ENCODE results near the gene STARD3NL.
"Not testable (repeated sequence)": the region's sequence is repeated elsewhere in the genome, so short reads cannot be mapped to it uniquely, and the experiment has no call there.

Gene STARD3NL

DNA sequence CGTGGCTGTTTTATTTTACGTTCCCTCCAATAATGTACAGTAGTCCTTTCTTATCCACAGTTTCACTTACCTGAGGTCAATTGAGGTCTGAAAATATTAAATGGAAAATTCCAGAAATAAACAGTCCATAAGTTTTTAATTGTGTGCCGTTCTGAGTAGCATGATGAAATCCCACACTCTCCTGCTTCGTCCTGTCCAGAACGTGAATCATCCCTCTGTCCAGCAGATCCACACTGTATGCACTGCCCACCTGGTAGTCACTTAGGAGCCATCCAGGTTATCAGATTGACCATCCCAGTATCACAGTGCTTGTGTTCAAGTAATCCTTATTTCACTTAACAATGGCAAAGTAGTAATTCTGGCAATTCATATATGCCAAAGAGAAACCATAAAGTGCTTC lies 46.3 kb downstream of the STARD3NL start:
- no peak for DNase-seq

DNA sequence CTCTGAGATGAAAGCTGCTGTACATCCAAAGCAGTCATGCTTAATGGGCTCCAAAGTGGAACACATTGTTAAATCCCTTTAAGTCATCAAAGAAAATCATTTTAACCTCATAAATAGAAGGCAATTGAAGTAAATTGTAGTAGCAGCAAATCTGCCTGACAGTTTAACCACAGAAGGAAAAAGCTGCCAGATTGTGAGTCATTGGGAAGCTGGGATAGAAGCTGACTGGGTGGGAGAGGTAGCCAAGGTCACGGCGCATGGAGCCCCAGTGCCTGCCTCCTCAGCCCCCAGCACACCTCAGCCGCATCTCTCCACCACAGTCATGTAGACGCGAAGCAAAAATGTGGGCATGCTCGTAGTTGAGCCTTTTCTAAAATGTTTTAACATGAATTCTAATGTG lies 51.3 kb downstream of the STARD3NL start:
- no peak for DNase-seq

DNA sequence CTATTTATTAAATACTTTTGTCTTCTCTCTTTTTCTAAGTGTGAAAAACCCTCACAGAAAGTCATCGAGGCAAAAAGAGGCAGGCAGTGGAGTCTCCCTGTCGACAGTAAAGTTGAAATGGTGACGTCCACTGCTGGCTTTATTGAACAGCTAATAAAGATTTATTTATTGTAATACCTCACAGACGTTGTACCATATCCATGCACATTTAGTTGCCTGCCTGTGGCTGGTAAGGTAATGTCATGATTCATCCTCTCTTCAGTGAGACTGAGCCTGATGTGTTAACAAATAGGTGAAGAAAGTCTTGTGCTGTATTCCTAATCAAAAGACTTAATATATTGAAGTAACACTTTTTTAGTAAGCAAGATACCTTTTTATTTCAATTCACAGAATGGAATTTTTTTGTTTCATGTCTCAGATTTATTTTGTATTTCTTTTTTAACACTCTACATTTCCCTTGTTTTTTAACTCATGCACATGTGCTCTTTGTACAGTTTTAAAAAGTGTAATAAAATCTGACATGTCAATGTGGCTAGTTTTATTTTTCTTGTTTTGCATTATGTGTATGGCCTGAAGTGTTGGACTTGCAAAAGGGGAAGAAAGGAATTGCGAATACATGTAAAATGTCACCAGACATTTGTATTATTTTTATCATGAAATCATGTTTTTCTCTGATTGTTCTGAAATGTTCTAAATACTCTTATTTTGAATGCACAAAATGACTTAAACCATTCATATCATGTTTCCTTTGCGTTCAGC lies 52.0 kb downstream of the STARD3NL start:
- DNase-seq, result no peak

DNA sequence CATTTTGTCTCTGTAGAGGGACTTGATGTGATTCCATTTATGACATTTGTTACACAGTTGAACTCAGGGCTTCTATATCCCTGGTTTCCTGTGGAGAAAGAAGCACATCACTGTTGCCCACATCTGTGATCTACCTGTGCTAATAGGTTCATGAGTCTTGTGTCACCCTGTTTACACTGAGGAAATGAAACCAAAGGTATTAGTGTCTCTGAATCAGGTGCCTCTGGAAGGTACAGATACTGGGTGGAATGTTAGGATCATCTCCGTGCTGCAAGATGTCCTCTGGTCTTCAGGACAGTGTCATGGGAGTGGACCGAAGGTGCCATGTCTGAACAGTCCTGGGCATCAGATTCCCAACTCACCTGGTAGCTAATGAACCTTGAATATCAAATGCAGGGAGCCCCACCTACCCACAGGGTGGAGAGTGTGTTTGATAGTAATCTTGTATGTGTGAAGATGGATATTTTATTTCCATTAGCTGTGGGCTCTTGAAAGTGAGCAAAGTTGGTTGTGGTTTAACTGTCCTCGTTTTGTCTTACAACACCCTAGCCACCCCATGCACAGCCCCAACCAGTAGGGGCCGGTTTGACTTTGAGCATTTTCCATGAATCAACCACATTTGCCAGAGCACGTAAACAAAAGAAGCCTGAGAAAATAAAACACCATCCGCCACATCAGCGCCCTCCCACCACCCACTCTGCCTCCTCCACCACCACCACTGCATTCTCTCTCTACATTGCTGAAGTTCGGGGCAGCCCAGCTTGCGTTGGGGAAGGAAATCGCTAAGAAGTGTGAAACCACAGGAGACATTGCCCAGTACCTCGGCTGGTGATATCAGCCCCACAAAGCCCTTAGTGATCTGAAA lies 54.7 kb downstream of the STARD3NL start:
- no peak for DNase-seq

DNA sequence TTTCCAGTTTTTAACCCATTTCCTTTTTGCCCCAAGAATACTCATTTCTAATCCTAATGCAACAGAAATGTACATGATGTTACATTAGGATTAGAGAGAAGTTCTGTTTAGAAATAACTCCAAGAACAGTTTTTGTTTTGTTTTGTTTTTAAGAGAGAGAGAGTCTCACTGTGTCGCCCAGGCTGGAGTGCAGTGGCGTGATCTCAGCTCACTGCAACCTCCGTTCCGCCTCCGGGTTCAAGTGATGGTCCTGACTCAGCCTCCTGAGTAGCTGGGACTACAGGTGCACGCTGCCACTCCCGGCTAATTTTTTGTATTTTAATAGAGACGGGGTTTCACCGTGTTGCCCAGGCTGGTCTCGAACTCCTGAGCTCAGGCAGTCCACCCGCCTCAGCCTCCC lies 56.7 kb downstream of the STARD3NL start:
- not testable (repeated sequence) for DNase-seq

DNA sequence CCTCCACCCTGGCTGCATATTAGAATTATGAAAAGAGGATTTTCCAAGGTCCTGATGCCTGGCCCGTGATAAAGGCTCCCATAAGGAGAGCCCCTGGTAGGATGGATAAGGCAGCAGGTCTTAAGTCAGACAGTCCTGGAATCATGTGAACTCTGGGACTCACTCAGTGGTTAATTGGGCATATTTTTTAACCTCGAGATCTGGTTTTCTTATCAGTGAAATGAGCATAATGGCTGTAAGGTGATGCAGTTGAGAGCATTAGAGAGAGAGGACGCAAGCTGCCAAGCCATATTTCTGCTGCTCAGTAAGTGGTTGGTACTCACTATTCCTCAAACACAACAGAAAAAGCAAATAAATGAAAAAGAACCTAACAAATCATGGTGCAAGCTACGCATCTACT lies 57.6 kb downstream of the STARD3NL start:
- DNase-seq, result no peak

DNA sequence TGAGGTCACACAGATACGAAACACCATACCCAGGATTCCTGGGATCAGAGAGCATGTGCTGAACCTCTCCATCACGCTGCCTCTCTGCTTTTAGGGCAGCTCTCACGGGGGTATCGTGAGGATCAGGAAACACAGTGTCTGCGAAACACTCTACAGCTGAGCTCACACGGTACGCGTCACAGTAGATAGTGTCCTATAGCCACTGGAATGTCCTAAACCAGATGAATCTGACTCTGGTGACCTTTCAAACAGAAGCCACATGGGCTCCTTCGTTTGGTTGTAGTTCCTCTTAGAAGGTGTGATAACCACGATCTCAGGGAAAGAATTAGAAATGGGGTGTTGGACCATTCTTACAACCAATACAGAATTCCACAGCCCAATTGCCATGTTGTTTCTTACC lies 61.1 kb downstream of the STARD3NL start:
- not testable (repeated sequence) for DNase-seq

DNA sequence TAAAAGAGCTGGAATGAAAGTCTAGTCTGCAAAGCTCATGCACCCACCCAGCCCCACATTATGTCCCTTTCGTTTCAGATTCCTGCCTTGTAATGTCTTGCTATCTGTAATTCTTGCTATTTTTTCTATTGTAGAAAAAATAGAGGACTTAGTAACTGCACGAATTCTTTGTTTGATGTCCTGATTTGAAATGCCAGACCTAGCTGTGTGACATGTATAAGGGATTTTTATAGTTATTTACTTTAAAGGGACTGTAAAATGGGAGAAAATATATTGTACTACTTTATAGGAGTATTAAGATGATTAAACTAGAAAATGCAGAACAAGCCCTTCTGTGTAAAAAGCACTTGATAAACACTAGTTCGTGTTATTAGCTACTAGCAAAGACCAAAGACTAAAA lies 63.0 kb downstream of the STARD3NL start:
- no peak for DNase-seq

DNA sequence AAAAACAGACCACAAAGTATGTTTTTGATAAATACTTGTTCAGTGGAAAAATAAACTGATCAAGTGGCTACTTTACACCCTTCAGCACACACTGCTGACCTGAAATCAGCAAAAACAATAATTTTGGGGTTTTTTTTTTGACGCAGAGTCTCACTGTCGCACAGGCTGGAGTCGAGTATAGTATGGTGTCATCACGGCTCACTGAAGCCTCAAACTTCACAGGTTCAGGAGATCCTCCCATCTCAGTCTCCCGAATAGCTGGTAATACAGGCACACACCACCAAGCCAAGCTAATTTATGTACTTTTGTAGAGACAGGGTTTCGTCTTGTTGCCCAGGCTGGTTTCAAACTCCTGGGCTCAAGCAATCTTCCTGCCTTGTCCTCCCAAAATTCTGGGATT lies 64.8 kb downstream of the STARD3NL start:
- DNase-seq, result no peak

DNA sequence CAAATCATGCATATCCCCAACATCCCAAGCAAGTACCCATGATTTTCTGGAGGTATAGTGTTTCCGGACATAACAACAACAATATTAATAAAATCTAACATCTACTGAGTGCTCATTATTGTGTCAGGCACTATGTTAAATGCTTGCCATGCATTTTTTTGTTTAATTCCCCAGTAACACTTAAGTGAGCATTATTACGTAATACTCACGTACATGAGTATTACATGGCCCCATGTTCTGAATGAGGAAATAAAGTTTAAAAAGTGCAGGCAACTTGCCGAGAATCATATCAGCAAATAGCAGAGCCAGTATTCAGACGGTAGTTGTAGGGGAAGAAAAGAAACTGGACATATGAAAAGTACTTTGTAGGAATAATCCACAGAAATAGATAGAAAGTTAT lies 65.3 kb downstream of the STARD3NL start:
- DNase-seq, result not testable (repeated sequence)

DNA sequence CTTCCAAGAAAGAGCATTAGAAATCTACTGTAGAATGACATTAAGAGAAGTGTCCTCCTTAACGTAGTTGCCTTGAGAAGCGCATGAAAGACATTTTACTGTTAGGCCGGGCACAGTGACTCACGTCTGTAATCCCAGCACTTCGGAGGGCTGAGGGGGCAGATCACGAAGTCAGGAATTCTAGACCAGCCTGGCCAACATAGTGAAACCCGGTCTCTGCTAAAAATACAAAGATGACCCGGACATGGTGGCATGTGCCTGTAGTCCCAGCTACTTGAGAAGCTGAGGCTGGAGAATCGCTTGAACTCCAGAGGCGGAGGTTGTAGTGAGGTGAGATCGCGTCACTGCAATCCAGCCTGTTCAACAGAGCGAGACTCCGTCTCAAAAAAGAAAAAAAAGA lies 66.5 kb downstream of the STARD3NL start:
- DNase-seq, result no peak

DNA sequence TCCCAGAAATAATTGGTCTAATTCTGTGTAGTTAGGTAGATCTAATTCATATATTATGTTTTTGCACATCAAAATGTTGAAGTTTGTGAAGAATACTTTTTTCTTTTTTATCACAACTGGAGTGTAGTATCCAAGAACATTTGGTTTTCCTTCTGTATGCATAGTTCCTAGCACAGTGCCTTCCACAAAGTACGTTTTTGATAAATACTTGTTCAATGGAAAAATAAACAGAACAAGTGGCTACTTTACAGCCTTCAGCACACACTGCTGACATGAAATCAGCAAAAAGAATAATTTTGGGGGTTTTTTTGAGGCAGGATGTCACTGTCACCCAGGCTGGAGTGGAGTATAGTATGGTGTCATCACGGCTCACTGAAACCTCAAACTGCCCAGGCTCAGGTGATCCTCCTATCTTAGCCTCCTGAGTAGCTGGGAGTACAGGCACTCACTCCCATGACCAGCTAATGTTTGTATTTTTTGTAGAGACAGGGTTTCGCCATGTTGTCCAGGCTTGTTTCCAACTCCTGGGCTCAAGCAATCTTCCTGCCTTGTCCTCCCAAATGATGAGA lies 67.4 kb downstream of the STARD3NL start:
- no peak for DNase-seq

DNA sequence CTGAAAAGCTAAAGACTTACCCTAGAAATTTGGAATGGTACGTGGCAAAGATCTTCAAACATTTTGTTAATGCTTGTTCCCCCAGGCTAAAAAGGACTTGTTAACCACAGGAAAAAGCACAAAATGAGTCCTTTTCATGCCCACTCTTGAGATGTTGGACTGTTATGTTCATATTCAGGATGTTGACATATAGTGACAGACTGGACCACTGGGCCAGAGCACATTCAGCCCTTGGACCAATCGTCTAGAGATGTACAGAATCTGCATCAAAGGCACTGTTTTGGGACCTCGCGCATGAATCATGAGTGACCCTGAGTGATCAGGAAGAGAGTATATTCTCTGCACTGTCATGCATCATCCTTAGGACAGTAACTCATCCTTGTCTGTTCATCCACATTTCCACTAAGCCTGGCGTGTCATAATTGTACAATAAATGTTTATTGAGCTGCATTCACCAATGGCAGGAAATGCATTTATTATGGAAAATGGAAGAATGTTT lies 70.1 kb downstream of the STARD3NL start:
- DNase-seq, result no peak

DNA sequence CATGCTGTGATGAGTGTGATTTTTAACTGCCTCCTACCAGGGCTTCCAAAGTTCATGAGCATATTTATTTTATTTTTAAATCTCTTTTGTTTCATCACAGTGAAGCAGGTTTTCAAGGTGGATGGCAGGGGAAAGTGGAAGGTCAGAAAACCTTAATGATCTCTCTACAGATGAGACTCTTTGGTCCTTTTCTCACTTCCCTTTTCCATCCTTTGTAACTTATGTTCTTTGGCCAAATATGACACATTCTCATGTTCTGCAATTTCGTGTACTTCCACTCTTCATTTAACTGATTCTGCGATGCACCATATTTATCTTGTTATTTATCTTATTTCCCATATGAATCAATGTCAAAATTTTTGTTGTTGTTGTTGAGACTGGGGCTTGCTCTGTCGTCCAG lies 71.8 kb downstream of the STARD3NL start:
- DNase-seq, result not testable (repeated sequence)

DNA sequence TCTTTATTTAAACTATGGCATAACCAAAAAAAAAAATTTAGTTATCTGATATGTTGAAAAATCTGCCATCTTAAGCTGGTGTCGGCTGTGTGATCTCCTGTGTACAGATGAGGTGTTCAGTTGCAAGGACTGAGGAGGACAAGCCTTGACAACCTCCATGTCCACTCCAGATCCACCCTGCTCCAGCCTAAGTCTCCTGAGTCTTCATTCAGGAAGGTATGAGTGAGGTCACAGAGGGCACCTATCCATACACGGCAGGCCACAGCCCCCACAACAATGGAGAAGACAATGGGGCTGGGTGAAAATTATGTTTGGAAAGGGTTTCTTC lies 79.3 kb downstream of the STARD3NL start:
- DNase-seq, result no peak

DNA sequence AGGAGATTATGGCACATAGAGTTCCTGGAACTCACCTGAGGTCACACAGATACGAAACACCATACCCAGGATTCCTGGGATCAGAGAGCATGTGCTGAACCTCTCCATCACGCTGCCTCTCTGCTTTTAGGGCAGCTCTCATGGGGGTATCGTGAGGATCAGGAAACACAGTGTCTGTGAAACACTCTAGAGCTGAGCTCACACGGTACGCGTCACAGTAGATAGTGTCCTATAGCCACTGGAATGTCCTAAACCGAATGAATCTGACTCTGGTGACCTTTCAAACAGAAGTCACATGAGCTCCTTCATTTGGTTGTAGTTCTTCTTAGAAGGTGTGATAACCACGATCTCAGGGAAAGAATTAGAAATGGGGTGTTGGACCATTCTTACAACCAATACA lies 81.1 kb downstream of the STARD3NL start:
- DNase-seq, result not testable (repeated sequence)

DNA sequence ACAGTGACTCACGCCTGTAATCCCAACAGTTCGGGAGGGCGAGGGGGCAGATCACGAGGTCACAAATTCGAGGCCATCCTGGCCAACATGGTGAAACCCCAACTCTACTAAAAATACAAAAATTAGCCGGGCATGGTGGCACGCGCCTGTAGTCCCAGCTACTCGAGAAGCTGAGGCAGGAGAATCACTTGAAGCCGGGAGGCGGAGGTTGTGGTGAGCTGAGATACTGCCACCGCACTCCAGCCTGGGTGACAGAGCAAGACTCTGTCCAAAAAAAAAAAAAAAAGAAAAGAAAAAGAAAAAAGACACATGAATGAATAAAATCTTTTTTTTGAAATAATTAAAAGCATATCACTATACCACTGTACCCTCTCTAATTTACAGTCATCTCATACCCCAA lies 83.6 kb downstream of the STARD3NL start:
- DNase-seq, result not testable (repeated sequence)

DNA sequence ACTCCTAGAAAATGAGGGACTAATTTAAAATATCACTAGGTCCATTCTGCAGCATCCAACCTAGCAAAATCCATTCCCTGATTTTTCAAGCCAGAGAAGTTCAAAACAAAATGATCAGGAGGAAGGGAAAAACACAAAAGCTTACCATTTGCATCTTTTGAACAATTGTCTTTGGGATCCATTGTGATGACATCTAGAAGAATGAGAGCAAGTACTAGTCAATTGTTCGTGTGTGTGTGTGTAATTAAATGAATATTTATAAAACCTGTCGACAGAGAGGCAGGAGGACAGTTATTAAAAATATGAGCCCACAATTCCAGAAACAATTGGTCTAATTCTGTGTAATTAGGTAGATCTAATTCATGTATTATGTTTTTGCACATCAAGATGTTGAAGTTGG lies 84.0 kb downstream of the STARD3NL start:
- DNase-seq, result not testable (repeated sequence)

DNA sequence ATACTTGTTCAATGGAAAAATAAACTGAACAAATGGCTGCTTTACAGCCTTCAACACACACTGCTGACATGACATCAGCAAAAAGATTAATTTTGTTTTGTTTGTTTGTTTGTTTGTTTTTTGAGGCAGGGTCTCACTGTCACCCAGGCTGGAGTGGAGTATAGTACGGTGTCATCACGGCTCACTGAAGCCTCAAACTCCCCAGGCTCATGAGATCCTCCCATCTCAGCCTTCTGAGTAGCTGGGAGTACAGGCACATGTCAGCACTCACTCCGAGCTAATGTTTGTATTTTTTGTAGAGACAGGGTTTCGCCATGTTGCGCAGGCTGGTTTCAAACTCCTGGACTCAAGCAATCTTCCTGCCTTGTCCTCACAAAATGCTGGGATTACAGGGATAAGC lies 84.5 kb downstream of the STARD3NL start:
- DNase-seq, result no peak

DNA sequence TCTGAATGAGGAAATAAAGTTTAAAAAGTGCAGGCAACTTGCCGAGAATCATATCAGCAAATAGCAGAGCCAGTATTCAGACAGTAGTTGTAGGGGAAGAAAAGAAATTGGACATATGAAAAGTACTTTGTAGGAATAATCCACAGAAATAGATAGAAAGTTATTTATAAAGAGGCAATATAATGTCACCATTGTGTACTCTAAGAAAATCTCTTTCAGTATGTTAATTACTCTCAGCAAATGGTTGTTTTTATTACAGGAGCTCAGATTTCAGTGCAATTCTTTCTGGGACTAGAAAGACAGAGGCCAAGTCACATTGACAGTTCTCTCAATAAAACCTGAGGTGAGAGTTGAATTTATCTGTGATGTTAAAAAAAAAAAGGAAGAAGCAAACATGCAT lies 85.2 kb downstream of the STARD3NL start:
- not testable (repeated sequence) for DNase-seq

DNA sequence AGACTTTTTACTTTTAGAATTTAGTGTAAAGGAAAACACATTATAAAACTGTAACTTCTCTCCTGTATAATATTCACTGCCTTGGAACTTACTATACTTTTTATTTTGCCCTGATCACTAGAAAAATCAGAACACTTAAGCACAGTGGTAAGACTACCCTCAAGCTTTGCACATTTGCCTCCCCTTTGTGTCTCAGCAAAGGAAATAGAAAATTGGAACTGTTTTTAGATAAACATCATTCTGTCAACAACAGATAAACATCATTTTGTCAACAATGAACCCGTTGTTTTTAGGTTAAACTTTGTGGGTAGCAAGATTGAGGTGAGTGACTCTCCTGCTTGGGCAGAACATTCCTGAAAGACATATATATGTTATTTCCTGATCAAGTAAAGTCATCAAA lies 86.6 kb downstream of the STARD3NL start:
- not testable (repeated sequence) for DNase-seq

DNA sequence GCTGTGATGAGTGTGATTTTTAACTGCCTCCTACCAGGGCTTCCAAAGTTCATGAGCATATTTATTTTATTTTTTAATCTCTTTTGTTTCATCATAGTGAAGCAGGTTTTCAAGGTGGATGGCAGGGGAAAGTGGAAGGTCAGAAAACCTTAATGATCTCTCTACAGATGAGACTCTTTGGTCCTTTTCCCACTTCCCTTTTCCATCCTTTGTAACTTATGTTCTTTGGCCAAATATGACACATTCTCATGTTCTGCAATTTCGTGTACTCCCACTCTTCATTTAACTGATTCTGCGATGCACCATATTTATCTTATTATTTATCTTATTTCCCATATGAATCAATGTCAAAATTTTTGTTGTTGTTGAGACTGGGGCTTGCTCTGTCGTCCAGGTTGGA lies 87.9 kb downstream of the STARD3NL start:
- DNase-seq, result not testable (repeated sequence)

DNA sequence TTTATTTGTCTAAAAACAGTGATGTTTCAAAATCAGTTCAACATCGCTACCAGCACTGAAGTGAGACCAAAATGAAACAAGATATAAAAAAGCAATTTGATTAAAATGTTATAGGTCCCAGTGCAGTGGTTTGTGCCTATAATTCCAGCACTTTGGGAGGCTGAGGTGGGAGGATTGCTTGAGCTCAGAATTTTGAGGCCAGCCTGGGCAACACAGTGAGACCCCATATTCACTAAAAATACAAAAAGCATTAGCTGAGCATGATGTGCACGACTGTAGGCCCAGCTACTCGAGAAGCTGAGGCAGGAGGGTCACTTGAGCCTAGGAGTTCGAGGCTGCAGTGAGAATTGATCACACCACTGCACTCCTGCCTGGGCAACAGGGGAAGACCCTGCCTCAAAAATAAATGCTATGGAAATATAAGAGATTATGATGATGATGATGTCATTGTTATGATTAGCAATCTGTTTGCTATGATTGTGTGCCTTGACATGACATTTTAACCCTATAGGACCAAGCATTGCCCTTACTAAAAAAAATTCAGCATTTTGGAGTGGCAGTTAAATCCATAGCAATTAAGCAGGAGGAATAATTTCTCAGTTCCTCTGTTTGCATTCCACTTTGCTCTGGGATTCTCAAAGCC lies 91.8 kb downstream of the STARD3NL start:
- DNase-seq, result not testable (repeated sequence)
